GM12872 (cell line): ENCODE data around the gene FOXJ2.

Source experiments
- CTCF ChIP-seq: IDR thresholded peaks from 3 replicates; pipeline ENCODE4 v1.5.1; 2011; ENCODE audit warnings: low read depth, mild to moderate bottlenecking, low read length, moderate library complexity; ENCODE audit not compliant: insufficient read depth

Gene FOXJ2

GRCh38 chr12:8037947-8038346, 5.4 kb downstream of the FOXJ2 start:
- no peak for TF ChIP-seq CTCF

DNA sequence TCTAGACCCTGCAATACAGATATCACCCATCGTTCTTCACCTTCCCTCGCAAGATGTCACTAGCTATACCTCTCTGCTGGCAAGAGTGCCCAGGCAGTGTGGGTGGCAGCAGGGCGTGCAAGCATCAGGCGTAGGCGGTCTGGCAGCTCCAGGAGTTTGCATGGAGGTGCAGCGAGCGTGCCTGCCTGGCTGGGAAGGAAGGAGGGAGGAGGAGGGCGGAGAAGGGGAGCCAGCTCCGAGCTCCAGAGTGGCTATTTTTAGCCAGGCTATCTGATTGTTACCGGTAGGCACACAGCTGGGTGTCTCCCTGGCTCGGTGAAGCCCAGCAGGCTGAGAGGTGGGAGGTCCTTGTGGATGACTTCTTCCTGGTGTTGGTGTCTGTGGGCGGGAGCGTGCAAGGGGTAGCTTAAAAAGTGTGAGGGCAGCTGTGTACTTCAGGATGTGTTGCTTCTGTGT, 6.2 kb downstream of the FOXJ2 start:
- no peak for TF ChIP-seq CTCF

- TF ChIP-seq CTCF = no peak
Observed at GRCh38 chr12:8040791-8041190, 8.3 kb downstream of the FOXJ2 start.

DNA sequence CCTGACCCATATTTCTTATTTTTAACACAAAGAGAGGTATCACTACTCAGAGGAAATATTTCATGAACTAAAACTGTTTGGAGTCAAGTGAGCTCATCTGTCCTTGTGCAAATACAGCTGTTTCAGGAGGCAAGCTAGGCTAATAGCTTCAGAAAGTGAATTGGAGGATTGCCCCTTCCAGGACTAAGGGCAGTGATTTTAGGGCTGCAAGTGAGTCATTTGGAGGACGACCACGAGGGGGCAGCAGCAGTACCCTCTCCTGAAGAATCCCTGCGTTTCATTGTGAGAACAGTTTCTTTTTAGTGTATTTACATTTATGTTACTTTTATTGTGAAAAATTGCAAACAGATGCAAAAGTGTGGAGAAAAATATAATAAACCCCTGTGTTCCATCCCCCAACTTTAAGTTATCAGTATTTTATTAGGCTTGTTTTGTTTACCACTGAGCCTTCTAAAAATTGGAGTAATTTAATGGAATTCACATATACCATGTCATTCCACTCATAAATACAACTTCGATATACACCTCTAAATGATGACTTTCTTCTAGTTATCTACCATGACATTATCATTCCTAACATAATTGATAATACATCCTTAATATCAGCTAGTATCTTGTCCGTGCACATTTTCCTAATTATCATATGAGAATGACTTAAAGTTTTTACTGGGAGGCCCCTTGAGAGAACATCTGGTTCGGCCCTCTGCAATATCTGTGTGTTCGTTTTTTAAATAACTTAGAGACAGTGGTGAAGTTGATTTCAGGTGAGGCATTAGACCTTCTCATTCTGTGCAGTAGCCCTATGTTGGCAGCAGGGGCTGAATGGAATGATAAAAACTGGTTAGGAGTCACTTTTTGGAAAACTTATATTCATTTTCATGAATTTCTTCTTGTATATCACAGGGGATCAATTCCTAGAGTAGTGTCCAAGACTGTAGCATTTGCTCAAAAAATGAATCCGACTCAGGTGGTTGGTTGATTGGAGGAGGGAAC, 13.7 kb downstream of the FOXJ2 start:
- peak; percentile 88 for TF ChIP-seq CTCF

GRCh38 chr12:8047842-8048241, 15.3 kb downstream of the FOXJ2 start:
- TF ChIP-seq CTCF = no peak

DNA sequence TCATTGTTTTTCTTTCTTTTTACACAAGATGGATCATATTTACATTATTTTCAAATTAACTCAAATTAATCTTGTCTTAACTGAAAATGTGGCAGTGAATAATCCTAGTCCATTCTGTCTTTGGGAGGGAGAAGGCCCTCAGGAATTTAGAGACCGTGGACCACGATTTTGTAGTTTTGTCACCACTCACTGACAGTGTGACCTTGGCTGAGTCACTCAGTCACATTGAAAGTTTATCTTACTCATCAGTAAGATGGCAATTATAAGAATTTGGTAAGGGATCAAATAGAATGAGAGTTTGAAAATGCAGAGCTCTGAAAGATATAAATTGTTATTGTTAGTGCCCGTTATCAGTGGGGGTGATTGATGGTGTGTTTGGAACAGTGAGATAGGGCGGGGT, 16.4 kb downstream of the FOXJ2 start:
- TF ChIP-seq CTCF = no peak

GRCh38 chr12:8050600-8051250, 18.2 kb downstream of the FOXJ2 start:
- TF ChIP-seq CTCF = no peak
